GM23338 (cell line): Measurements from ENCODE around the gene PLEKHN1. TPM values are rescaled to one million over a fixed set of nuclear protein-coding genes. Genes with fewer than 3 reads are reported as not detected.

Experiments used
- ATAC-seq: fragments of 200-7000 bp; cut with Tn5 transposase; 3 replicates; pipeline ENCODE4 v1.9.1; 2020
- DNase-seq: peaks from one replicate; pipeline ENCODE4 v3.0.0-alpha.2; 2015; ENCODE audit warnings: low spot score
- H2AFZ ChIP-seq: fragments of 200-600 bp; sonication (generic); 2 replicates; pipeline ENCODE4 v1.8.0; 2016; ENCODE audit warnings: antibody characterized with exemption, mild to moderate bottlenecking, moderate library complexity
- H3F3A ChIP-seq: fragments of 200-600 bp; sonication (generic); replicated peaks from 2 replicates; pipeline ENCODE4 v1.8.0; 2017; ENCODE audit warnings: antibody characterized with exemption, mixed run types, low read depth
- H3K27ac ChIP-seq: fragments of 200-600 bp; sonication (generic); 2 replicates; pipeline ENCODE4 v1.6.1; 2016; ENCODE audit warnings: low read depth
- H3K27me3 ChIP-seq: fragments of 200-600 bp; sonication (generic); 2 replicates; pipeline ENCODE4 v1.8.0; 2016; ENCODE audit warnings: mild to moderate bottlenecking, mixed run types, moderate library complexity; ENCODE audit not compliant: insufficient read depth
- H3K36me3 ChIP-seq: fragments of 200-600 bp; sonication (generic); 2 replicates; pipeline ENCODE4 v1.8.0; 2016; ENCODE audit warnings: mild to moderate bottlenecking; ENCODE audit not compliant: insufficient read depth
- H3K4me1 ChIP-seq: fragments of 200-600 bp; sonication (generic); 2 replicates; pipeline ENCODE4 v1.8.0; 2016; ENCODE audit warnings: mild to moderate bottlenecking, moderate library complexity; ENCODE audit not compliant: insufficient read depth
- H3K4me2 ChIP-seq: fragments of 200-600 bp; sonication (generic); 2 replicates; pipeline ENCODE4 v1.7.1; 2017; ENCODE audit warnings: mixed run types
- H3K4me3 ChIP-seq: fragments of 200-600 bp; sonication (generic); 2 replicates; pipeline ENCODE4 v1.6.1; 2016; ENCODE audit warnings: mixed run types
- H3K79me2 ChIP-seq: fragments of 200-600 bp; sonication (generic); replicated peaks from 2 replicates; pipeline ENCODE4 v1.8.0; 2017; ENCODE audit warnings: mild to moderate bottlenecking; ENCODE audit not compliant: insufficient read depth
- H3K9me2 ChIP-seq: fragments of 200-600 bp; sonication (generic); 2 replicates; pipeline ENCODE4 v1.8.0; 2017; ENCODE audit not compliant: insufficient read depth
- H4K20me1 ChIP-seq: fragments of 200-600 bp; sonication (generic); replicated peaks from 2 replicates; pipeline ENCODE4 v1.8.0; 2017; ENCODE audit warnings: mild to moderate bottlenecking; ENCODE audit not compliant: insufficient read depth
- H3K27ac Mint-ChIP-seq: 2 replicates; pipeline ENCODE4 v1.8.0; 2020; ENCODE audit warnings: inconsistent platforms, mild to moderate bottlenecking, moderate library complexity, mixed read lengths
- H3K27me3 Mint-ChIP-seq: 3 replicates; pipeline ENCODE4 v1.8.0; 2022; ENCODE audit warnings: low read depth, mild to moderate bottlenecking, moderate library complexity, mixed read lengths, inconsistent platforms; ENCODE audit not compliant: insufficient read depth, poor library complexity
- H3K36me3 Mint-ChIP-seq: 3 replicates; pipeline ENCODE4 v1.8.0; 2021; ENCODE audit warnings: low read depth, mild to moderate bottlenecking, inconsistent platforms, moderate library complexity, mixed read lengths
- H3K4me1 Mint-ChIP-seq: 3 replicates; pipeline ENCODE4 v1.8.0; 2020; ENCODE audit warnings: mild to moderate bottlenecking, inconsistent platforms, mixed read lengths
- H3K4me3 Mint-ChIP-seq: 3 replicates; pipeline ENCODE4 v1.8.0; 2021; ENCODE audit warnings: moderate library complexity, mild to moderate bottlenecking, inconsistent platforms, mixed read lengths
- H3K9me3 Mint-ChIP-seq: 3 replicates; pipeline ENCODE4 v1.8.0; 2020; ENCODE audit warnings: moderate library complexity, mild to moderate bottlenecking, inconsistent platforms, mixed read lengths
- CREB1 ChIP-seq: fragments of 250-450 bp; sonication (Bioruptor Pico); IDR thresholded peaks from 2 replicates; pipeline ENCODE4 v1.5.0; 2020; ENCODE audit warnings: low read depth, mild to moderate bottlenecking, moderate library complexity
- EZH2 ChIP-seq: fragments of 200-600 bp; sonication (generic); IDR thresholded peaks from one replicate; pipeline ENCODE4 v1.8.0; 2017; ENCODE audit warnings: antibody characterized with exemption, mild to moderate bottlenecking, low read depth; ENCODE audit not compliant: unreplicated experiment
- JUNB ChIP-seq: IDR thresholded peaks from one replicate; pipeline ENCODE4 v1.6.1; 2016; ENCODE audit warnings: antibody characterized with exemption; ENCODE audit not compliant: unreplicated experiment
- NANOG ChIP-seq: IDR thresholded peaks from 2 replicates; pipeline ENCODE4 v1.6.1; 2016; ENCODE audit warnings: antibody characterized with exemption, borderline replicate concordance
- POLR2AphosphoS5 ChIP-seq: IDR thresholded peaks from 2 replicates; pipeline ENCODE4 v1.6.1; 2016; ENCODE audit warnings: antibody characterized with exemption, low read depth
- ZNF114 ChIP-seq: fragments of 250-450 bp; sonication (Bioruptor Pico); IDR thresholded peaks from 2 replicates; pipeline ENCODE4 v1.5.0; 2020; ENCODE audit warnings: mild to moderate bottlenecking, moderate library complexity
- ZNF331 ChIP-seq: fragments of 250-450 bp; sonication (Bioruptor Pico); IDR thresholded peaks from 2 replicates; pipeline ENCODE4 v1.5.0; 2020; ENCODE audit warnings: low read depth, mild to moderate bottlenecking, moderate library complexity
- polyA plus RNA-seq: library from polyadenylated mRNA; unstranded; fragments of >200 nt; fragmentation: Nextera tagmentation; extraction: Ambion mirVana; gene quantifications from 2 replicates; pipeline ENCODE4 v1.2.1, GENCODE V29; 2016
- total RNA-seq: library from RNA; depleted of rRNA; stranded (reverse); fragments of >200 nt; shearing (Covaris generic); gene quantifications from 2 replicates; pipeline ENCODE4 v1.2.3, GENCODE V29; 2014
- TF ChIP-seq, protein P1 (sequence below): fragments of 250-450 bp; sonication (Bioruptor Pico); IDR thresholded peaks from 2 replicates; pipeline ENCODE4 v1.5.0; 2020; ENCODE audit warnings: mild to moderate bottlenecking, moderate library complexity
- TF ChIP-seq, protein P2 (sequence below): IDR thresholded peaks from one replicate; pipeline ENCODE4 v1.6.1; 2018; ENCODE audit warnings: antibody characterized with exemption; ENCODE audit not compliant: unreplicated experiment

Gene PLEKHN1
- total and polyA plus RNA-seq, 2 experiments from 2014 or later, result 1.4 to 3.3 TPM

GRCh38 chr1:929712-930632 is 36.3 kb upstream of the PLEKHN1 start:
- DNase-seq, result no peak
- Histone ChIP-seq H3K36me3 (no peaks in the 10 kb centered on the region), H2AFZ (no peak overlapping the region), H3K79me2 (no peaks in the 10 kb centered on the region), H3F3A (no peaks in the 10 kb centered on the region), H3K27ac (no peak overlapping the region), H3K9me2 (no peaks in the 10 kb centered on the region), H3K4me1 (0 out of 2 replicates have a peak, but pooled peaks cover 3% of the 10 kb centered on the region), H3K4me3 (no peak overlapping the region), H3K27me3 (peaks cover 84% of the 10 kb centered on the region), H4K20me1 (no peaks in the 10 kb centered on the region; the same call in 1 of the 2 replicates), H3K4me2 (no peak overlapping the region)
- peaks cover 75% of the 10 kb centered on the region for H3K27me3 Mint-ChIP-seq
- H3K36me3 Mint-ChIP-seq, result no peaks in the 10 kb centered on the region
- H3K27ac Mint-ChIP-seq, result no peak overlapping the region
- no peak overlapping the region for H3K4me3 Mint-ChIP-seq
- no peak for ATAC-seq
- no peak for TF ChIP-seq JUNB
- TF ChIP-seq, protein P1, sequence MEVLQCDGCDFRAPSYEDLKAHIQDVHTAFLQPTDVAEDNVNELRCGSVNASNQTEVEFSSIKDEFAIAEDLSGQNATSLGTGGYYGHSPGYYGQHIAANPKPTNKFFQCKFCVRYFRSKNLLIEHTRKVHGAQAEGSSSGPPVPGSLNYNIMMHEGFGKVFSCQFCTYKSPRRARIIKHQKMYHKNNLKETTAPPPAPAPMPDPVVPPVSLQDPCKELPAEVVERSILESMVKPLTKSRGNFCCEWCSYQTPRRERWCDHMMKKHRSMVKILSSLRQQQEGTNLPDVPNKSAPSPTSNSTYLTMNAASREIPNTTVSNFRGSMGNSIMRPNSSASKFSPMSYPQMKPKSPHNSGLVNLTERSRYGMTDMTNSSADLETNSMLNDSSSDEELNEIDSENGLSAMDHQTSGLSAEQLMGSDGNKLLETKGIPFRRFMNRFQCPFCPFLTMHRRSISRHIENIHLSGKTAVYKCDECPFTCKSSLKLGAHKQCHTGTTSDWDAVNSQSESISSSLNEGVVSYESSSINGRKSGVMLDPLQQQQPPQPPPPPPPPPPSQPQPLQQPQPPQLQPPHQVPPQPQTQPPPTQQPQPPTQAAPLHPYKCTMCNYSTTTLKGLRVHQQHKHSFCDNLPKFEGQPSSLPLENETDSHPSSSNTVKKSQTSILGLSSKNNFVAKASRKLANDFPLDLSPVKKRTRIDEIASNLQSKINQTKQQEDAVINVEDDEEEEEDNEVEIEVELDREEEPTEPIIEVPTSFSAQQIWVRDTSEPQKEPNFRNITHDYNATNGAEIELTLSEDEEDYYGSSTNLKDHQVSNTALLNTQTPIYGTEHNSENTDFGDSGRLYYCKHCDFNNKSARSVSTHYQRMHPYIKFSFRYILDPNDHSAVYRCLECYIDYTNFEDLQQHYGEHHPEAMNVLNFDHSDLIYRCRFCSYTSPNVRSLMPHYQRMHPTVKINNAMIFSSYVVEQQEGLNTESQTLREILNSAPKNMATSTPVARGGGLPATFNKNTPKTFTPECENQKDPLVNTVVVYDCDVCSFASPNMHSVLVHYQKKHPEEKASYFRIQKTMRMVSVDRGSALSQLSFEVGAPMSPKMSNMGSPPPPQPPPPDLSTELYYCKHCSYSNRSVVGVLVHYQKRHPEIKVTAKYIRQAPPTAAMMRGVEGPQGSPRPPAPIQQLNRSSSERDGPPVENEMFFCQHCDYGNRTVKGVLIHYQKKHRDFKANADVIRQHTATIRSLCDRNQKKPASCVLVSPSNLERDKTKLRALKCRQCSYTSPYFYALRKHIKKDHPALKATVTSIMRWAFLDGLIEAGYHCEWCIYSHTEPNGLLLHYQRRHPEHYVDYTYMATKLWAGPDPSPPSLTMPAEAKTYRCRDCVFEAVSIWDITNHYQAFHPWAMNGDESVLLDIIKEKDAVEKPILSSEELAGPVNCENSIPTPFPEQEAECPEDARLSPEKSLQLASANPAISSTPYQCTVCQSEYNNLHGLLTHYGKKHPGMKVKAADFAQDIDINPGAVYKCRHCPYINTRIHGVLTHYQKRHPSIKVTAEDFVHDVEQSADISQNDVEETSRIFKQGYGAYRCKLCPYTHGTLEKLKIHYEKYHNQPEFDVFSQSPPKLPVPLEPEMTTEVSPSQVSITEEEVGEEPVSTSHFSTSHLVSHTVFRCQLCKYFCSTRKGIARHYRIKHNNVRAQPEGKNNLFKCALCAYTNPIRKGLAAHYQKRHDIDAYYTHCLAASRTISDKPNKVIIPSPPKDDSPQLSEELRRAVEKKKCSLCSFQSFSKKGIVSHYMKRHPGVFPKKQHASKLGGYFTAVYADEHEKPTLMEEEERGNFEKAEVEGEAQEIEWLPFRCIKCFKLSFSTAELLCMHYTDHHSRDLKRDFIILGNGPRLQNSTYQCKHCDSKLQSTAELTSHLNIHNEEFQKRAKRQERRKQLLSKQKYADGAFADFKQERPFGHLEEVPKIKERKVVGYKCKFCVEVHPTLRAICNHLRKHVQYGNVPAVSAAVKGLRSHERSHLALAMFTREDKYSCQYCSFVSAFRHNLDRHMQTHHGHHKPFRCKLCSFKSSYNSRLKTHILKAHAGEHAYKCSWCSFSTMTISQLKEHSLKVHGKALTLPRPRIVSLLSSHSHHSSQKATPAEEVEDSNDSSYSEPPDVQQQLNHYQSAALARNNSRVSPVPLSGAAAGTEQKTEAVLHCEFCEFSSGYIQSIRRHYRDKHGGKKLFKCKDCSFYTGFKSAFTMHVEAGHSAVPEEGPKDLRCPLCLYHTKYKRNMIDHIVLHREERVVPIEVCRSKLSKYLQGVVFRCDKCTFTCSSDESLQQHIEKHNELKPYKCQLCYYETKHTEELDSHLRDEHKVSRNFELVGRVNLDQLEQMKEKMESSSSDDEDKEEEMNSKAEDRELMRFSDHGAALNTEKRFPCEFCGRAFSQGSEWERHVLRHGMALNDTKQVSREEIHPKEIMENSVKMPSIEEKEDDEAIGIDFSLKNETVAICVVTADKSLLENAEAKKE (CRISPR knock-in tag), result no peak
- no peak for TF ChIP-seq EZH2
- TF ChIP-seq POLR2AphosphoS5, result no peak
- no peak for TF ChIP-seq NANOG
- TF ChIP-seq, protein P2, sequence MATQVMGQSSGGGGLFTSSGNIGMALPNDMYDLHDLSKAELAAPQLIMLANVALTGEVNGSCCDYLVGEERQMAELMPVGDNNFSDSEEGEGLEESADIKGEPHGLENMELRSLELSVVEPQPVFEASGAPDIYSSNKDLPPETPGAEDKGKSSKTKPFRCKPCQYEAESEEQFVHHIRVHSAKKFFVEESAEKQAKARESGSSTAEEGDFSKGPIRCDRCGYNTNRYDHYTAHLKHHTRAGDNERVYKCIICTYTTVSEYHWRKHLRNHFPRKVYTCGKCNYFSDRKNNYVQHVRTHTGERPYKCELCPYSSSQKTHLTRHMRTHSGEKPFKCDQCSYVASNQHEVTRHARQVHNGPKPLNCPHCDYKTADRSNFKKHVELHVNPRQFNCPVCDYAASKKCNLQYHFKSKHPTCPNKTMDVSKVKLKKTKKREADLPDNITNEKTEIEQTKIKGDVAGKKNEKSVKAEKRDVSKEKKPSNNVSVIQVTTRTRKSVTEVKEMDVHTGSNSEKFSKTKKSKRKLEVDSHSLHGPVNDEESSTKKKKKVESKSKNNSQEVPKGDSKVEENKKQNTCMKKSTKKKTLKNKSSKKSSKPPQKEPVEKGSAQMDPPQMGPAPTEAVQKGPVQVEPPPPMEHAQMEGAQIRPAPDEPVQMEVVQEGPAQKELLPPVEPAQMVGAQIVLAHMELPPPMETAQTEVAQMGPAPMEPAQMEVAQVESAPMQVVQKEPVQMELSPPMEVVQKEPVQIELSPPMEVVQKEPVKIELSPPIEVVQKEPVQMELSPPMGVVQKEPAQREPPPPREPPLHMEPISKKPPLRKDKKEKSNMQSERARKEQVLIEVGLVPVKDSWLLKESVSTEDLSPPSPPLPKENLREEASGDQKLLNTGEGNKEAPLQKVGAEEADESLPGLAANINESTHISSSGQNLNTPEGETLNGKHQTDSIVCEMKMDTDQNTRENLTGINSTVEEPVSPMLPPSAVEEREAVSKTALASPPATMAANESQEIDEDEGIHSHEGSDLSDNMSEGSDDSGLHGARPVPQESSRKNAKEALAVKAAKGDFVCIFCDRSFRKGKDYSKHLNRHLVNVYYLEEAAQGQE, result no peak
- no peak for TF ChIP-seq ZNF331 (CRISPR knock-in tag)
- TF ChIP-seq ZNF114, result no peak
- TF ChIP-seq CREB1 (CRISPR knock-in tag), result no peak
- H3K4me1 Mint-ChIP-seq, result peaks cover 14% of the 10 kb centered on the region
- H3K9me3 Mint-ChIP-seq, result no peaks in the 10 kb centered on the region; the same call in 2 of the 3 replicates
